ENCODE results near the gene ZDHHC22.
"Not testable (repeated sequence)": the region's sequence is repeated elsewhere in the genome, so short reads cannot be mapped to it uniquely, and the experiment has no call there.

ZDHHC22 gene

DNA sequence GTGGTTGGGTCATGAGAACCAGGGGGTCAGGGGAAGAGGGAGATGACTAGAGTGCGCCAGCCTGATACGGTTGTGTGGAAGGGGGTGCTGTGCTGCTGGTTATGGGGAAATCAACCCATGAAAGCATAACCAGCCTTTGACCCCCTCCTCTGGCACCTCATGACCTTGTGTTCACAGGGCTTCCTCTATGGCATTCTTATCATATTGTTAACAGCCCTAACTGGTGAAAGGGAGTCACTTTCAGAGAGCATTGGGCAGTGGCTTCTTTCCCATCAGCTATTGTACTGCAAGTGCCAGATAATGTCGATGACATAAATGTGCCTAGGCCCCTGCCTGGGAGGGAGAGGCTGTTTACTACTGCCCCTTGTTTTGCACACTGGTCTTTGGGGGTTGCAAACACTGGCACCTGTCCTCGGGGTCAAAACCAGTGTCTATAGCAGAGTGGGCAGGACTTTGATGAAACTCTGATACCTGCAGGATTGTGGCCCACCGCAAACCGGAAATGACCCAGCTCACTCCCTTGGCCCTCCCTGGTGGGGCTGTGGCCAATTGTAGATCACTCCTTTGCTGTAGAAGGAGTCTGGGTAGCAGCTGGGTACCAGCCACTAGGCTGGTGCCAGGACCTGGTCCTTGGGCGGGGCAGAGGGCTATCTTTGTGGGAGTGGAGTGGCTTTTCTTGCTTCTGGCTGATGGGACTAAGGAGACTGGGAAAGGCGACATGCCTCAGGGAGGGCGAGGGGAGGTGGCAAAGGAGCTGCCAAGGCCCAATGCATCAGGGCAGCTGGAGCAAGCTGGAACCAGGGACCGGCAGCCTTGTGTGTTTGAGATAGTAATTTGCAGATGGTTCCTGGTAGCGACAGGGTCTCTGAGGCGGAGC is 39.4 kb upstream of the ZDHHC22 start:
- no peak overlapping the region for H3K27ac ChIP-seq (ENCODE audit: low read depth, low read length)
- peak overlapping the region in 1 of 2 donors; percentile 64 for H3K4me3 ChIP-seq (ENCODE audit: low read depth in 1 of 2, low read length in 2 of 2)
- H3K27me3 ChIP-seq (ENCODE audit: control insufficient read depth in 1 of 2, insufficient read depth in 2 of 2, low read length in 2 of 2), result peaks cover 19 to 25% of the 10 kb centered on the region in 2 donors

GRCh38 chr14:77178656-77179055 is 37.1 kb upstream of the ZDHHC22 start:
- peaks cover 9 to 15% of the 10 kb centered on the region in 2 donors for H3K4me1 ChIP-seq (ENCODE audit: control insufficient read depth in 1 of 2, insufficient read depth in 2 of 2, low read length in 2 of 2)
- no peaks in the 10 kb centered on the region for H3K9me3 ChIP-seq (ENCODE audit: control insufficient read depth in 1 of 2, low read length in 2 of 2)
- H3K27ac ChIP-seq (ENCODE audit: low read depth, low read length), result no peak overlapping the region
- no peak overlapping the region for H3K4me3 ChIP-seq (ENCODE audit: low read depth in 1 of 2, low read length in 2 of 2)
- H3K9ac ChIP-seq (ENCODE audit: low read depth in 1 of 2, low read length in 2 of 2), result no peak overlapping the region
- peaks cover 15 to 25% of the 10 kb centered on the region in 2 donors for H3K27me3 ChIP-seq (ENCODE audit: control insufficient read depth in 1 of 2, insufficient read depth in 2 of 2, low read length in 2 of 2)
- no peaks in the 10 kb centered on the region for H3K36me3 ChIP-seq (ENCODE audit: control insufficient read depth in 1 of 2, insufficient read depth in 2 of 2, low read length in 2 of 2)

More for the DNA sequence above, 39.4 kb upstream of the ZDHHC22 start:
- no peaks in the 10 kb centered on the region for H3K36me3 ChIP-seq (ENCODE audit: control insufficient read depth in 1 of 2, insufficient read depth in 2 of 2, low read length in 2 of 2)
- H3K9ac ChIP-seq (ENCODE audit: low read depth in 1 of 2, low read length in 2 of 2), result no peak overlapping the region
- peaks cover 15 to 31% of the 10 kb centered on the region in 2 donors for H3K4me1 ChIP-seq (ENCODE audit: control insufficient read depth in 1 of 2, insufficient read depth in 2 of 2, low read length in 2 of 2)
- no peaks in the 10 kb centered on the region for H3K9me3 ChIP-seq (ENCODE audit: control insufficient read depth in 1 of 2, low read length in 2 of 2)

GRCh38 chr14:77177702-77178101 is 36.1 kb upstream of the ZDHHC22 start:
- H3K27me3 ChIP-seq (ENCODE audit: control insufficient read depth in 1 of 2, insufficient read depth in 2 of 2, low read length in 2 of 2), result peaks cover 18 to 19% of the 10 kb centered on the region in 2 donors
- no peak overlapping the region for H3K4me3 ChIP-seq (ENCODE audit: low read depth in 1 of 2, low read length in 2 of 2)
- no peak overlapping the region for H3K27ac ChIP-seq (ENCODE audit: low read depth, low read length)
- H3K9ac ChIP-seq (ENCODE audit: low read depth in 1 of 2, low read length in 2 of 2), result no peak overlapping the region
- H3K9me3 ChIP-seq (ENCODE audit: control insufficient read depth in 1 of 2, low read length in 2 of 2), result no peaks in the 10 kb centered on the region
- peaks cover 9 to 14% of the 10 kb centered on the region in 2 donors for H3K4me1 ChIP-seq (ENCODE audit: control insufficient read depth in 1 of 2, insufficient read depth in 2 of 2, low read length in 2 of 2)
- no peaks in the 10 kb centered on the region for H3K36me3 ChIP-seq (ENCODE audit: control insufficient read depth in 1 of 2, insufficient read depth in 2 of 2, low read length in 2 of 2)

DNA sequence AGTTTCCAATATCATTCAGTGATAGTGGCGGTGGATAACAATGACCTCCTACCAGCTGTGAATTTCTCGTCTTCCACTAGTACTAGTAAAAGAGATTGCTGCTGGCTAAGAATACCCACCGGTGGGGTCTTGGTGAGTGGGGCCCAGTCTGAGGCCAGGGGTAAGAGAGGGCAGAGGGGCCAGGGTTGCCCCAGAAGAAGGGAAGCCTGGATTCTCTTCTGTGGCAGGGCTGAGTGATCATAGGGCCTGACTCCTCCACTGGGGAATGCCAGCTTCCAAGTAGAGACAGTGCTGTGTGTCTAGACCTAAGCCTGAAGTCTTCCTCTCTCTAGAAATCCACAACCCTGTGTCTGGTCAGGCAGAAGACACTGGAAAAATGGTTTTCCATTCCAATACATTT is 34.3 kb upstream of the ZDHHC22 start:
- Histone ChIP-seq H3K27ac (ENCODE audit: low read depth, low read length) (no peak overlapping the region), H3K36me3 (ENCODE audit: control insufficient read depth in 1 of 2, insufficient read depth in 2 of 2, low read length in 2 of 2) (no peaks in the 10 kb centered on the region), H3K9ac (ENCODE audit: low read depth in 1 of 2, low read length in 2 of 2) (no peak overlapping the region), H3K4me1 (ENCODE audit: control insufficient read depth in 1 of 2, insufficient read depth in 2 of 2, low read length in 2 of 2) (no peaks in the 10 kb centered on the region), H3K27me3 (ENCODE audit: control insufficient read depth in 1 of 2, insufficient read depth in 2 of 2, low read length in 2 of 2) (peaks cover 2 to 3% of the 10 kb centered on the region in 2 donors), H3K9me3 (ENCODE audit: control insufficient read depth in 1 of 2, low read length in 2 of 2) (no peaks in the 10 kb centered on the region), H3K4me3 (ENCODE audit: low read depth in 1 of 2, low read length in 2 of 2) (no peak overlapping the region)

GRCh38 chr14:77173911-77174617 is 32.5 kb upstream of the ZDHHC22 start:
- not testable (repeated sequence) for H3K4me1 ChIP-seq (ENCODE audit: control insufficient read depth in 1 of 2, insufficient read depth in 2 of 2, low read length in 2 of 2); H3K9me3 ChIP-seq (ENCODE audit: control insufficient read depth in 1 of 2, low read length in 2 of 2); H3K36me3 ChIP-seq (ENCODE audit: control insufficient read depth in 1 of 2, insufficient read depth in 2 of 2, low read length in 2 of 2); H3K27ac ChIP-seq (ENCODE audit: low read depth, low read length); H3K9ac ChIP-seq (ENCODE audit: low read depth in 1 of 2, low read length in 2 of 2); H3K27me3 ChIP-seq (ENCODE audit: control insufficient read depth in 1 of 2, insufficient read depth in 2 of 2, low read length in 2 of 2); H3K4me3 ChIP-seq (ENCODE audit: low read depth in 1 of 2, low read length in 2 of 2)

GRCh38 chr14:77172916-77173315 is 31.3 kb upstream of the ZDHHC22 start:
- H3K27ac ChIP-seq (ENCODE audit: low read depth, low read length), result no peak overlapping the region
- H3K27me3 ChIP-seq (ENCODE audit: control insufficient read depth in 1 of 2, insufficient read depth in 2 of 2, low read length in 2 of 2), result peaks cover 0 to 2% of the 10 kb centered on the region in 2 donors
- H3K4me3 ChIP-seq (ENCODE audit: low read depth in 1 of 2, low read length in 2 of 2), result no peak overlapping the region
- H3K4me1 ChIP-seq (ENCODE audit: control insufficient read depth in 1 of 2, insufficient read depth in 2 of 2, low read length in 2 of 2), result no peaks in the 10 kb centered on the region
- H3K36me3 ChIP-seq (ENCODE audit: control insufficient read depth in 1 of 2, insufficient read depth in 2 of 2, low read length in 2 of 2), result no peaks in the 10 kb centered on the region
- H3K9ac ChIP-seq (ENCODE audit: low read depth in 1 of 2, low read length in 2 of 2), result no peak overlapping the region
- H3K9me3 ChIP-seq (ENCODE audit: control insufficient read depth in 1 of 2, low read length in 2 of 2), result peaks cover 4 to 7% of the 10 kb centered on the region in 2 donors

- Histone ChIP-seq H3K9ac (ENCODE audit: low read depth in 1 of 2, low read length in 2 of 2) (no peak overlapping the region), H3K36me3 (ENCODE audit: control insufficient read depth in 1 of 2, insufficient read depth in 2 of 2, low read length in 2 of 2) (no peaks in the 10 kb centered on the region), H3K4me3 (ENCODE audit: low read depth in 1 of 2, low read length in 2 of 2) (no peak overlapping the region), H3K27ac (ENCODE audit: low read depth, low read length) (no peak overlapping the region), H3K27me3 (ENCODE audit: control insufficient read depth in 1 of 2, insufficient read depth in 2 of 2, low read length in 2 of 2) (peaks cover 0 to 2% of the 10 kb centered on the region in 2 donors), H3K9me3 (ENCODE audit: control insufficient read depth in 1 of 2, low read length in 2 of 2) (peaks cover 4 to 7% of the 10 kb centered on the region in 2 donors), H3K4me1 (ENCODE audit: control insufficient read depth in 1 of 2, insufficient read depth in 2 of 2, low read length in 2 of 2) (no peaks in the 10 kb centered on the region)
Observed at GRCh38 chr14:77170045-77170444, 28.5 kb upstream of the ZDHHC22 start.

GRCh38 chr14:77161011-77161410 is 19.4 kb upstream of the ZDHHC22 start:
- H3K4me1 ChIP-seq (ENCODE audit: control insufficient read depth in 1 of 2, insufficient read depth in 2 of 2, low read length in 2 of 2), result no peaks in the 10 kb centered on the region
- peaks cover 14 to 16% of the 10 kb centered on the region in 2 donors for H3K27me3 ChIP-seq (ENCODE audit: control insufficient read depth in 1 of 2, insufficient read depth in 2 of 2, low read length in 2 of 2)
- H3K9ac ChIP-seq (ENCODE audit: low read depth in 1 of 2, low read length in 2 of 2), result no peak overlapping the region
- no peak overlapping the region for H3K4me3 ChIP-seq (ENCODE audit: low read depth in 1 of 2, low read length in 2 of 2)
- no peaks in the 10 kb centered on the region for H3K9me3 ChIP-seq (ENCODE audit: control insufficient read depth in 1 of 2, low read length in 2 of 2)
- H3K36me3 ChIP-seq (ENCODE audit: control insufficient read depth in 1 of 2, insufficient read depth in 2 of 2, low read length in 2 of 2), result no peaks in the 10 kb centered on the region
- H3K27ac ChIP-seq (ENCODE audit: low read depth, low read length), result no peak overlapping the region

DNA sequence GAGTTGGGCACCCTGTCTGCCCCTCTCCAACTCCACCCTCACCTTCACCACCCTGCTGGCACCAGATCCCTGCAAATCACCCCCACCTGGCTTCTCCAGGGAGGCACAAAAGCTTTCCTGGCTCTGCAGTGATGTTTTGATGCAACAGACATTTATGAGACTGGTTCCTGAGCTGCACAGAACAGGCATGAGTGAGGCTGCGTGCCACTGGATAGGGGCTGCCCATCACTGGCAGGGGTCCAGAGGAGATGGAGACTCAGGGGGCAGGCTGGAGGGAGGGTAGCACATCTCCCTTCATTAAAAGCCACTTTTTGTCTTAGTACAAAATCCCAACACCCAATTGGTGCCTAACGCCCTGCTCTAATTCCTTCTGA is 17.3 kb upstream of the ZDHHC22 start:
- no peak overlapping the region for H3K9ac ChIP-seq (ENCODE audit: low read depth in 1 of 2, low read length in 2 of 2)

DNA sequence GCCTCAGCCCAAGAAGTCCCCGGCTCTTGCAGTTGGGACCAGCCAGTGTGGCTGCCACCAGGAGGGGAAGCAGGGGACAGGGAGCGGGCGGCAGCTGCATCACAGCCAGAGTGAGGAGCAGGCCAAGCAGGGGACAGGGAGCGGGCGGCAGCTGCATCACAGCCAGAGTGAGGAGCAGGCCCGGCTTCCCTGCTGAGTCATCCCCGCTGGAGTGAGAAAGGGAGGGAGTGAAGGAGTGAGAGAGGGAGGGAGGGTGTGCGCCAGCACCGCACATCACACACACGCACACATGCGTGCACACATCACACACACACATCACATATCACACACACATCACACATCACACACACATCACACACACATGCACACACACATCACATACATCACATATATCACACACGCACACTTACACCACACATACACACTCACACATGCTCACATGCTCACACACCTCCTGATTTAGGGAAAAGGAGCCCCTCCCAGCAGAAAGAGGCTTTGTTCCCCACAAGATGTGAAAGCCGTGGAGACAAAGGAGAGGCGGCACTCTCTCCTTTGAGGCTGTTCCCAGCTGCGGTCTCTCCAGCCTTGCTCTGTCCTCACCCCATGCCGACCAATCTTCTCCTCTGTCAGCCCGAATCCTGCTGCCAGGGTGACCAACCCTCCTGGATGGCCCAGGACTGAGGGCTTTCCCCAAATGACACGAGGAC is 16.7 kb upstream of the ZDHHC22 start:
- Histone ChIP-seq H3K36me3 (ENCODE audit: control insufficient read depth in 1 of 2, insufficient read depth in 2 of 2, low read length in 2 of 2) (no peaks in the 10 kb centered on the region), H3K4me1 (ENCODE audit: control insufficient read depth in 1 of 2, insufficient read depth in 2 of 2, low read length in 2 of 2) (no peaks in the 10 kb centered on the region), H3K4me3 (ENCODE audit: low read depth in 1 of 2, low read length in 2 of 2) (no peak overlapping the region), H3K9ac (ENCODE audit: low read depth in 1 of 2, low read length in 2 of 2) (no peak overlapping the region), H3K9me3 (ENCODE audit: control insufficient read depth in 1 of 2, low read length in 2 of 2) (no peaks in the 10 kb centered on the region), H3K27me3 (ENCODE audit: control insufficient read depth in 1 of 2, insufficient read depth in 2 of 2, low read length in 2 of 2) (peaks cover 23 to 30% of the 10 kb centered on the region in 2 donors), H3K27ac (ENCODE audit: low read depth, low read length) (no peak overlapping the region)

More for the DNA sequence above, 17.3 kb upstream of the ZDHHC22 start:
- Histone ChIP-seq H3K9me3 (ENCODE audit: control insufficient read depth in 1 of 2, low read length in 2 of 2) (no peaks in the 10 kb centered on the region), H3K27ac (ENCODE audit: low read depth, low read length) (no peak overlapping the region), H3K4me1 (ENCODE audit: control insufficient read depth in 1 of 2, insufficient read depth in 2 of 2, low read length in 2 of 2) (no peaks in the 10 kb centered on the region), H3K36me3 (ENCODE audit: control insufficient read depth in 1 of 2, insufficient read depth in 2 of 2, low read length in 2 of 2) (no peaks in the 10 kb centered on the region), H3K4me3 (ENCODE audit: low read depth in 1 of 2, low read length in 2 of 2) (no peak overlapping the region), H3K27me3 (ENCODE audit: control insufficient read depth in 1 of 2, insufficient read depth in 2 of 2, low read length in 2 of 2) (peaks cover 23 to 25% of the 10 kb centered on the region in 2 donors)

Data from duodenal mucosa (tissue), 2 donors.